ENCODE measurements around the gene YIPF1. TPM values are rescaled to one million over a fixed set of nuclear protein-coding genes. Genes with fewer than 3 reads are reported as not detected.

Gene YIPF1
- total RNA-seq, 1 donor from 2014 or later = 9.1 TPM

Other genes starting within 250 kb of the YIPF1 start
- gene GLIS1, start 150.6 kb downstream of the YIPF1 start, total RNA-seq (ENCODE audit: insufficient read depth, low replicate concordance) = 1.4 TPM
- gene NDC1, start 51.5 kb downstream of the YIPF1 start, total RNA-seq (ENCODE audit: insufficient read depth, low replicate concordance) = 13.2 TPM
- not detected for gene DIO1, start 4.4 kb upstream of the YIPF1 start, total RNA-seq (ENCODE audit: insufficient read depth, low replicate concordance)
- gene IFT25, start 55.9 kb upstream of the YIPF1 start, total RNA-seq (ENCODE audit: insufficient read depth, low replicate concordance) = 60.9 TPM
- 27.2 TPM for gene LRRC42, start 56.6 kb upstream of the YIPF1 start, total RNA-seq (ENCODE audit: insufficient read depth, low replicate concordance)
- gene LDLRAD1, start 128.4 kb upstream of the YIPF1 start, total RNA-seq (ENCODE audit: insufficient read depth, low replicate concordance) = 0.72 TPM
- 293 TPM for gene TMEM59, start 163.4 kb upstream of the YIPF1 start, total RNA-seq (ENCODE audit: insufficient read depth, low replicate concordance)
- gene TCEANC2, start 163.8 kb upstream of the YIPF1 start, total RNA-seq (ENCODE audit: insufficient read depth, low replicate concordance) = 8.7 TPM

Data from umbilical cord (tissue), 1 donor.